Measurements from ENCODE around the gene ZNF19. TPM values are rescaled to one million over a fixed set of nuclear protein-coding genes. Genes with fewer than 3 reads are reported as not detected.

The ZNF19 gene
- total and polyA plus RNA-seq, 2 of the 8 experiments (the other 6 are each of a cell fraction or from before 2014, with no cell fraction given), result 1.5 to 3.5 TPM

GRCh38 chr16:71460236-71460635, 28.9 kb downstream of the ZNF19 start:
- H4K8ac ChIP-seq (ENCODE audit: extremely low read depth, insufficient read depth, low read length), result no peak overlapping the region
- peaks cover 7% of the 10 kb centered on the region for H3K23me2 ChIP-seq (ENCODE audit: low read depth, low read length)
- H3K56ac ChIP-seq (replicated peaks; ENCODE audit: insufficient read length, low read depth, low read length), result no peak overlapping the region
- H3K23ac ChIP-seq (ENCODE audit: insufficient read length), result no peak overlapping the region
- no peak for FAIRE-seq
- H4K20me1 ChIP-seq (replicated peaks in 1 of 2; ENCODE audit: control insufficient read depth in 1 of 2, insufficient read depth in 2 of 2, low read length in 2 of 2), result peaks cover 0 to 5% of the 10 kb centered on the region in 2 experiments
- no peak overlapping the region for H3K4me3 ChIP-seq (ENCODE audit: extremely low read depth in 1 of 4, insufficient read depth in 2 of 4, low read depth in 3 of 4, low read length in 4 of 4)
- ChIA-PET CTCF (ENCODE audit: partially characterized antibody) (interaction anchor here (0.6 to 2.5 kb wide), 3 partner anchors 39 to 151 kb away, joined by 3 to 13 read pairs (median 3); no protein-coding TSS in a partner anchor), POLR2A (ENCODE audit: partially characterized antibody) (interaction anchor here (0.7 to 1.4 kb wide), 3 partner anchors 10 to 65 kb away, joined by 3 to 7 read pairs (median 4); no protein-coding TSS in a partner anchor)
- no peak overlapping the region for H2AK5ac ChIP-seq (ENCODE audit: low read depth, low read length)
- H3K4ac ChIP-seq (replicated peaks; ENCODE audit: insufficient read length, low read depth, low read length), result no peak overlapping the region
- peaks cover 0 to 22% of the 10 kb centered on the region in 2 experiments; a peak in 3 of 4 replicates for H3K79me2 ChIP-seq (ENCODE audit: control insufficient read depth in 1 of 2, insufficient read depth in 2 of 2, low read length in 2 of 2)
- H2BK20ac ChIP-seq (ENCODE audit: low read length), result no peak overlapping the region
- DNase-seq (ENCODE audit: low read depth in 1 of 2, low spot score in 2 of 2), result no peak
- no peak overlapping the region for H3K9ac ChIP-seq (replicated peaks in 1 of 4; ENCODE audit: extremely low read depth in 1 of 4, low read depth in 3 of 4, low read length in 3 of 4)
- no peak overlapping the region for H2BK12ac ChIP-seq (ENCODE audit: low read depth, low read length)
- H3K4me2 ChIP-seq (ENCODE audit: insufficient read depth in 1 of 2, low read depth in 2 of 2, low read length in 2 of 2), result no peak overlapping the region; a peak in 1 of 4 replicates
- H4K5ac ChIP-seq (ENCODE audit: insufficient read length, low read depth, low read length), result no peak overlapping the region
- no peaks in the 10 kb centered on the region for H3K27me3 ChIP-seq (replicated peaks in 1 of 4; ENCODE audit: control insufficient read depth in 3 of 4, extremely low read depth in 1 of 4, insufficient read depth in 3 of 4, low read length in 3 of 4)
- peaks cover 0 to 2% (median 0%) of the 10 kb centered on the region in 4 experiments; a peak in 1 of 7 replicates for H3K4me1 ChIP-seq (replicated peaks in 1 of 4; ENCODE audit: control insufficient read depth in 3 of 4, insufficient read depth in 4 of 4, low read length in 3 of 4)
- WGBS, 2 experiments (ENCODE audit: extremely low coverage in 1 of 2, insufficient coverage in 1 of 2, insufficient read length in 1 of 2, insufficient replicate concordance in 2 of 2, low coverage in 1 of 2, low lambda C conversion rate in 2 of 2, missing lambda C conversion rate in 1 of 2), result 87% methylated on average over 4 of the region's 4 CpGs; no CpG with 5 or more reads in 1 of the 2 experiments
- H3K18ac ChIP-seq (ENCODE audit: extremely low read depth, low read length), result no peak overlapping the region
- H3K14ac ChIP-seq (ENCODE audit: insufficient read length), result no peak overlapping the region
- no peak overlapping the region for H2AFZ ChIP-seq (ENCODE audit: low read length)
- H3K9me3 ChIP-seq (ENCODE audit: insufficient read depth in 2 of 2, low read depth in 1 of 2, low read length in 1 of 2), result no peaks in the 10 kb centered on the region
- H2BK5ac ChIP-seq (ENCODE audit: low read depth, low read length), result no peak overlapping the region
- H3K27ac ChIP-seq (ENCODE audit: low read depth, low read length), result no peak overlapping the region
- H3K79me1 ChIP-seq (ENCODE audit: low read depth, low read length), result no peaks in the 10 kb centered on the region; the same call in 1 of the 2 replicates
- no peak overlapping the region for H2BK120ac ChIP-seq (replicated peaks; ENCODE audit: low read depth, low read length)
- peaks cover 0 to 8% (median 0%) of the 10 kb centered on the region in 4 experiments; a peak in 1 of 8 replicates for H3K36me3 ChIP-seq (ENCODE audit: control insufficient read depth in 2 of 4, insufficient read depth in 4 of 4, low read length in 3 of 4)
- H2BK15ac ChIP-seq (ENCODE audit: low read length), result no peak overlapping the region
- no peak overlapping the region for H4K91ac ChIP-seq (replicated peaks; ENCODE audit: insufficient read length, low read length)
- no peak for TF ChIP-seq TEAD4 (IDR thresholded peaks at IDR 0.05; ENCODE audit: low read depth, low read length)
- no peak for TF ChIP-seq YY1 (IDR thresholded peaks at IDR 0.05; ENCODE audit: low read depth, low read length)
- no peak for TF ChIP-seq RAD21 (IDR thresholded peaks at IDR 0.05 in 1 of 2, conservative IDR thresholded peaks at IDR 0.05 in 1 of 2; ENCODE audit: low read depth in 2 of 2, low read length in 2 of 2)
- no peak for TF ChIP-seq CBX5 (IDR thresholded peaks at IDR 0.05; ENCODE audit: low read depth, low read length)
- no peak for TF ChIP-seq RBBP5 (IDR thresholded peaks at IDR 0.05; ENCODE audit: borderline replicate concordance, low read depth, low read length)
- no peak for TF ChIP-seq JUN (IDR thresholded peaks at IDR 0.05; ENCODE audit: low read depth, low read length)
- TF ChIP-seq HDAC6 (IDR thresholded peaks at IDR 0.05; ENCODE audit: low read depth, low read length), result no peak
- TF ChIP-seq TBP (IDR thresholded peaks at IDR 0.05; ENCODE audit: low read depth, low read length), result no peak
- no peak for TF ChIP-seq POU5F1 (IDR thresholded peaks at IDR 0.05; ENCODE audit: low read depth, low read length)
- TF ChIP-seq SIN3A (conservative IDR thresholded peaks at IDR 0.05 in 1 of 2, IDR thresholded peaks at IDR 0.05 in 1 of 2; ENCODE audit: low read depth in 1 of 2, low read length in 2 of 2), result no peak
- no peak for TF ChIP-seq CEBPB (IDR thresholded peaks at IDR 0.05; ENCODE audit: low read depth, low read length)
- no peak for TF ChIP-seq EZH2 (IDR thresholded peaks at IDR 0.05; ENCODE audit: low read depth, low read length, severe bottlenecking)
- TF ChIP-seq ZNF274 (IDR thresholded peaks at IDR 0.05; ENCODE audit: borderline replicate concordance, extremely low read depth, low read length), result no peak
- TF ChIP-seq SRF (IDR thresholded peaks at IDR 0.05; ENCODE audit: low read depth, low read length), result no peak

All from H1 (cell line).